Retina (tissue), 1 donor: ENCODE results near the gene MACROD2.
"Not testable (repeated sequence)": the region's sequence is repeated elsewhere in the genome, so short reads cannot be mapped to it uniquely, and the experiment has no call there.

ENCODE experiments used
- DNase-seq: peaks from one replicate; pipeline ENCODE4 v3.0.0-alpha.2; 2016

The MACROD2 gene

GRCh38 chr20:15076785-15077184, 1081.5 kb downstream of the MACROD2 start:
- DNase-seq: no peak

- no peak for DNase-seq
Measured at GRCh38 chr20:15077733-15078250, 1082.5 kb downstream of the MACROD2 start.

- no peak for DNase-seq
Measured at GRCh38 chr20:15079594-15080340, 1084.5 kb downstream of the MACROD2 start.

DNA sequence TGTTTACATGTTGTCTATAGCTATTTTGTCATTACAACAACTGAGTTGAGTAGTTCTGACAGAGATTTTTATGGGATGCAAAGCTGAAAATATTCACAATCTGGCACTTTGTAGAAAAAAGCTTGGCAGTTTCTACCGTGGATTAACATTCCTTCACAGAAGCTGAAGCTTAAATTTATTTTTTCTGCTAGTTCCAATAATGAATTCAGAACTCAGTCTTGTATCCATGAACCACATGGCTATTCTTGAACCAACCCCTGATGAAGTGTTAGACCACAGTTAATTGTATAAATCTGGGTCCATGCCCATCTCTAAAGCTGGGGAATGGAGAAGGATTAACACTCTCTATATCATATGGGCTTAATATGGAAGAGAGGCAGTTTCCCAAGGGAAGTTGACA, 1085.9 kb downstream of the MACROD2 start:
- no peak for DNase-seq

DNA sequence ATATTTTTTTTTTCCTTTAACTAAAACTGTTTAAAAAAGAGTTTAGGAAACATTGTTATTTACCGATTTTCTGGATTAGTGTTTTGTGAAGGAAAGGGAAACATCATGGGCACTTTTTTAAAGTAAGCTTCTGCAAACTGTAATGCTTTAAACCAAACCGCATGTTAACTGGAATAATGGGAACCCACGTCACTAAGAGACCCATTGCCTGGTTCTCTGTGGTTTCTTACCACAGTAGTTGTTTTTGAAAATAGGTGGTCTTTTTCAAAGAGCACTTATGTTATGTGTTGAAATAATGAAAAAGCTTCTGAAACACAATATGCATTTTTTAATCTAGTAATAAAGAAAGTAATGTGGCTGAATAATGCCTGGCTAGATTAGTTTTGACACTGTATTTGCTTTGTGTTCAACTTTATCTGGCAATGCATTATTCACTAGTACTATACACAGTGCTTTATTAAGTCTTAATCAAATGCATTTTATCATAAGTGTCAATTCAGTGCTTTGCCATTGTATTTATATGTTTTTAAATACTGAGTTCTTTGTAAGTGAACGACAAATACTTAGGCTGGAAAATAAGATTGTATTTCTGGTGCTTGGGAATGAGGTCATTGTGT, 1096.2 kb downstream of the MACROD2 start:
- no peak for DNase-seq

- no peak for DNase-seq
Measured at GRCh38 chr20:15098351-15098750, 1103.0 kb downstream of the MACROD2 start.

DNA sequence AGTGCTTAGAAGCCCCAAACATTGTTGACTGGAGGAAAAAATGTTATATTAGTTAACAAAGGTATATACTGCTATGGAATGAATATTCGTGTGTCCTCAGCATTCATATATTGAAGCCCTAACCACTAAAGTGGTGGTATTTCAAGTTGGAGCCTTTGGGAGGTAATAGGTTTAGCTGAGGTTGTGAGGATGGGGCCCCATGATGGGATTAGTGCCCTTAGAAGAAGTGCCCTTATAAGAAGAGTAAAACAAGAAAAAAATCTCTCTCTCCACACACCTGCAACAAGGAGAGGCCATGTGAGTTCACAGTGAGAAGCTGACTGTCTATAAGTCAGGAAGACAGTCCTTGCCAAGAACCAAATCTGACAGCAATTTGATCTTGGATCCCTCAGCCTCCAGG, 1103.8 kb downstream of the MACROD2 start:
- no peak for DNase-seq

GRCh38 chr20:15100506-15101160, 1105.3 kb downstream of the MACROD2 start:
- no peak for DNase-seq

- DNase-seq: no peak
Measured at GRCh38 chr20:15107931-15108330, 1112.6 kb downstream of the MACROD2 start.

DNA sequence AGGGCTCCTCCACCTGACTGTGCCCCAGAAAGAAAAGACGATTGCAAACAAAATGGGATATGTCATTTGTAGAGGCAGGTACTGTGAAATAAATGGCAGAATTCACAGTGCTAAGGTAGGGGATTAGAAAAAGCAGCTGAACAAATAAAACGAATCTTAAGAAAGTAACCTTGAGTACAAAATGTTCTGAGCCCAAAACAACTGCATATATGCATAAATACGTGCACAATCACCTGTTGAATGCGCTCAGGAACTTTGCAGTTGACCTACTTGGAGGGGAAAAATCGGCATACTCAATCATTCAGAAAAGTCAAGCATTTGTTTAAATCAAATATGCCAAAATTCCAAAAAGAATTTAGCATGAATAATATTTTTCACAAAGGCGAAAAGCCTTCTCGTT, 1114.2 kb downstream of the MACROD2 start:
- DNase-seq: no peak

GRCh38 chr20:15111654-15112053, 1116.3 kb downstream of the MACROD2 start:
- no peak for DNase-seq

DNA sequence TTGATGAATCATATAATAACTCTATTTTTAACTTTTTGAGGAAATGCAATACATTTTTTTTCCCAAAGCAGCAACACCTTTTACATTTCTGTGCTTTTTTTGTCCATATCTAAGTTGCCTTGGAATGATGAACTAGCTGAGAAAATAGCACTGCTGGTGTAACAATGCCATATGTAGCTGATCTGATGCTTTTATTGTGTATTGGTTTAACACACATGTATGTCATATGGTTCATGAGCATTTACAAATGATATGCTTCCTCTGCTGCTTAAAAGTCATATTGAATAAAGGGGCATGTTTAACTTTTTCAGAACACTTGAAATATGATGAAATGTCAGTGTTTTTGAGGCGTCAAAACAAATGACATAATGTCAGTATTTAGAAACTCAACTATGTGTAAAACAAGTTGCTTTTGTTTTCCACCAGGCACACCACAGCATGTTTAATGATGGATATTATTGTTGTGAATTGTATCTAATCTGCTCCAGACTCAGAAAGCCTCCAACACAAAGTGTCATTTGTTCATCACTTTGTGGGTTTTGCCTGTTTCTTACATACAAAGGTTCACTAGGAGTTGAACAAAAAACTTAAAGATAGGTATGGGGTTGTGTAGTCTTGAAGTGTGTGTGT, 1117.9 kb downstream of the MACROD2 start:
- no peak for DNase-seq

GRCh38 chr20:15119852-15120487, 1124.7 kb downstream of the MACROD2 start:
- no peak for DNase-seq

GRCh38 chr20:15122613-15123012, 1127.3 kb downstream of the MACROD2 start:
- DNase-seq: no peak

DNA sequence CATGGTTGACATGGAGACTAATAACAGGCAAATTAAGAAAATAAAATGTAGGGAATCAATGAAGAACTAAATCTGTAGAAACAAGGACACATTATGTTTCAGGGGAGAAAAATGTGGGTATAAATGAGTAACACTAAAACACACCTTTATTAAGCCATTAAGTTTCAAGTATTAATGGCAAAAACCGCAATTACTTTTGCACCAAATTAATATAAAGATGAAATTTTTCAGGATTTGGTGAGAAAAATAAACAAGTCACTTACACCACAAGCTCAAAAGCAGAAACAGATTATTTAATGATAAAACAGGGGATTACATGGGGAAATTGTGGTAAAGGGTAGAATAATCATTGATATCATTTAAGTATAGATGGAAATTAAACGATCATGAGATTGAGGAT, 1135.9 kb downstream of the MACROD2 start:
- no peak for DNase-seq

- no peak for DNase-seq
Measured at GRCh38 chr20:15138548-15139126, 1143.3 kb downstream of the MACROD2 start.

GRCh38 chr20:15139522-15139921, 1144.2 kb downstream of the MACROD2 start:
- DNase-seq: no peak

DNA sequence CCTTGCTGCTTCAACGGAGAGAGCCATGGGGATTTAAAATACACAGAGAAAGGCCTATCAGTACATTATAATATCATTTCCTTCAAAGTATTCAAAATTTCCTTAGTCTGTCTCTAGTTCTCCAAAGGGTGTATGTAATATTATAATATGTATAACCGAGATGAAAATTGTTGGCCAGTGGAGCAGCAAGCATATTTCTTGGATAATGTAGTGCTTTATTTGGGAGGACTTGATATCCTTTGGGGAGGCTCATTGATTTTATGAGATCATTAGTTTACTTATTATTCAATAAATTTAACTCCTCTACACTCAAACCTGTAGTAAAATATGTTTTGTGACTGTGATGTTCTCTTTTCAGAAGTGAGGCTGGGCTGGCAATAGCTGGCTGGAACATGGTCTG, 1145.0 kb downstream of the MACROD2 start:
- DNase-seq: no peak

DNA sequence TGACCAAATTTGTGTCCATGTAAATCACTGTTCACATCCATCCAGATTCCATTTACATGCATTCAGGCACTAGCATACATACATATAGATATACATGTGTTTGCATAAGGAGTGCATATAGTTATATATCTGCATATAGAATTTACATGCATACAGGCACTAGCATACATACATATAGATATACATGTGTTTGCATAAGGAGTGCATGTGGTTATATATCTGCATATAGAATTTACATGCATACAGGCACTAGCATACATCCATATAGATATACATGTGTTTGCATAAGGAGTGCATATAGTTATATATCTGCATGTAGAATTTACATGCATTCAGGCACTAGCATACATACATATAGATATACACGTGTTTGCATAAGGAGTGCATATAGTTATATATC, 1145.6 kb downstream of the MACROD2 start:
- not testable (repeated sequence) for DNase-seq

DNA sequence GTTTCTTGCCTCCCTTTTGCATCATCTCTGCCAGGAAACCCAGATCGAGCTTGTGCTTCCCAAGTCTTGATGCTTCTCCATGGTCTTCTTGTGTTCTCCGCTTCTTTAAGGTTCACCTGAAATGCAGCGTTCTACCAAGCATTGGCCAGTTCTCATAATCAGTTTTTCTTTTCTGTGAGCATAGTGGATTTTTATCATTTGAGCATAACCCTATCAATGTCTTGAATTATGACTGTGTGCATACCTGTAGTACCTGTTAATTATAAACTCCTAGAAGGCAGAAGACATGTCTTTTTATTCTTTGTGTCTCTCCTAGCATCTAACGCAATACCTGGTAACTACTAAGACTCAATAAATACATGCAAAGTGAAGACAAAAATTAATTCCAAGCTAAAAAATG, 1146.5 kb downstream of the MACROD2 start:
- no peak for DNase-seq

DNA sequence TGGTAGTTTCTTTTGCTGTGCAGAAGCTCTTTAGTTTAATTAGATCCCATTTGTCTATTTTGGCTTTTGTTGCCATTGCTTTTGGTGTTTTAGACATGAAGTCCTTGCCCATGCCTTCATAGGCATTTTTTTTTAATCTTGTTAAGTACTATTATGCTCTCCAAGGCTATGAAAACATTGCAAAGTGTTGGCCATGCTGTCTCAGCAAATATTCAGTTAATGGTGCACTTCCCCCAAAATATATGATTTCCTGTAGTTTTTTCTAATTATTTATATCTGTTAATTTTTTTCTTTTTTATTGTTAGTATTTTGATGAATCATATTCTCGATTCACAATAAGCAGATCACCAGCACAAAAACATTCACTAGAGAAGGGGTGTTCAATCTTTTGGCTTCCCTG, 1148.2 kb downstream of the MACROD2 start:
- DNase-seq: no peak

DNA sequence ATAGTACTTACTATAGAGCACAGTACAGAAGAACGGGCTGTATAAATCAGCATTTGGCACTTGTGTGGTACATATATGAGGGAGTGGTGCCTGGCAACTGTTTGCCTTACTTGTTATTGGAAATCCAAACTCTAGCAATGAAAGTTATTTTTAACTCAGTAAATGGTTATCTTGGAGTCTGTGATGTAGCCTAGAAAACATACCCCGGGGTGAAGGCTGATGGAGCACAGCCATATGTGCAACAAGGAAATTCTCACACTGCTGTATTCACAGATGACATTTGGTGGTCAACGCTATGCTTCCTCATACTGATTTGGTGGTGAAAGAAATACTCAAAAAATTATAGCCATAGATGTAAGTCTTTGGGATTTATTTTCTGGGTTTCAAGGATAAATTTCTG, 1149.6 kb downstream of the MACROD2 start:
- no peak for DNase-seq

GRCh38 chr20:15146948-15147347, 1151.6 kb downstream of the MACROD2 start:
- DNase-seq: no peak
